Thyroid gland (tissue), 4 donors: ENCODE measurements around the gene C5orf47. TPM values are rescaled to one million over a fixed set of nuclear protein-coding genes. Genes with fewer than 3 reads are reported as not detected.

Experiments
- DNase-seq, 2 donors: peaks; one replicate each; pipeline ENCODE4 v3.0.0-alpha.2; 2019
- H3K27ac ChIP-seq, 3 donors: fragments of 200-600 bp; sonication (generic); 1 replicate in 2 of 3; 2 replicates in 1 of 3; pipeline ENCODE4 v1.5.1; 2016 to 2019; ENCODE audit warnings: mild to moderate bottlenecking in 1 of 3, moderate library complexity in 1 of 3
- H3K27me3 ChIP-seq: fragments of 200-600 bp; sonication (generic); one replicate; pipeline ENCODE4 v1.5.1; 2019
- H3K36me3 ChIP-seq, 2 donors: fragments of 200-600 bp; sonication (generic); one replicate each; pipeline ENCODE4 v1.5.1; 2016 to 2019
- H3K4me1 ChIP-seq, 2 donors: fragments of 200-600 bp; sonication (generic); one replicate each; pipeline ENCODE4 v1.5.1; 2017 to 2019
- H3K4me3 ChIP-seq, 3 donors: fragments of 200-600 bp; sonication (generic); replicated peaks in 1 of 3; 1 replicate in 2 of 3; 2 replicates in 1 of 3; pipeline ENCODE4 v1.5.1; 2016; ENCODE audit warnings: mild to moderate bottlenecking in 1 of 3
- H3K9me3 ChIP-seq: fragments of 200-600 bp; sonication (generic); one replicate; pipeline ENCODE4 v1.5.1; 2017
- POLR2A ChIP-seq, 2 donors: fragments of 450-650 bp; IDR thresholded peaks; one replicate each; pipeline ENCODE4 v1.6.1; 2017; ENCODE audit warnings: antibody characterized with exemption in 2 of 2, mild to moderate bottlenecking in 2 of 2, moderate library complexity in 1 of 2
- WGBS, 2 donors: methylation state at CpG; one replicate each; pipeline ENCODE4 v1.1.5; 2017; 5-methylcytosine and 5-hydroxymethylcytosine counted together
- intact Hi-C: fragments of 100-400 bp; cut with DNase I; formaldehyde crosslinking; loops from one replicate; pipeline ENCODE4 v1.15.1; 2023
- total RNA-seq, 4 donors: library from RNA; depleted of rRNA; stranded (reverse); fragments of >200 nt; gene quantifications; one replicate each; pipeline ENCODE4 v1.2.3, GENCODE V29; 2016
- TF ChIP-seq, protein P1 (sequence below), 6 experiments: fragments of 200-600 bp in 3 of 6; fragments of 450-650 bp in 3 of 6; sonication (generic) in 3 of 6; IDR thresholded peaks; one replicate each; pipeline ENCODE4 v1.5.1; 2016 to 2019; ENCODE audit warnings: antibody characterized with exemption in 6 of 6, mild to moderate bottlenecking in 2 of 6, inconsistent platforms in 1 of 6, moderate library complexity in 1 of 6

Gene C5orf47
- total RNA-seq, 4 donors from 2014 or later = 0.13 to 0.22 TPM; not detected in 2

DNA sequence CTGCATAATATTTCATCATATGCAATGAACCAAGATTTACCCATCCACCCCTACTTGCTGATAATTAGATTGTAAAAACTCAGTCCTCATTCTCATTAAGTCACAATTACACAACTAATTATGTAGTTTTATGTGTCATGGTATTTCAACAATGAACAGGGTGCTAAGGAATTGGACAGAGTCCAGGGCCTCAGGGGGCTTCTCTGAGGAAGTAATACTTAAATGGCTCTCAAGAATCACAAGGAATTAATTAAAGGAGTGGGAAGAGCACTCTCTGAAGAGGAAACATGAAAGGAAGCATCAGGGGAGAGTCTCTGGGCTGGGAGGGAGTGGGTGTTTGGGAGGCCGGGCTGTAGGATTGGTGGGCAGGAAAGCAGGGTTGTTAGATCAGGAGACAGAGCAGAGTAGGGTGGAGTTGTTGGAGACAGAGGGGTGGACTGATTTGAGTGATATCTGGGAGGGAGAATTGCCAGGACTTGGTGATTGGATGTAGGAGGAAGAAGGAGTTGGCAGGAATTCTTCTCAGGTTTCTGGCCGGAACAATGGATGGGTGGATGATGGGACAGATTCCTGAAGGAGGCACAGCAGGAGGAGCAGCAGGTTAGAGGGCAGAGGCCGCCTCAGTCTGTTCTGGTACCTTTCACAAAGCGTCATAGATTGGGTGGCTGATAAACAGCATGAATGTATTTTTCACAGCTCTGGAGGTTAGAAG, 33.6 kb downstream of the C5orf47 start:
- TF ChIP-seq POLR2A (IDR thresholded peaks at IDR 0.05) = no peak
- TF ChIP-seq, protein P1, sequence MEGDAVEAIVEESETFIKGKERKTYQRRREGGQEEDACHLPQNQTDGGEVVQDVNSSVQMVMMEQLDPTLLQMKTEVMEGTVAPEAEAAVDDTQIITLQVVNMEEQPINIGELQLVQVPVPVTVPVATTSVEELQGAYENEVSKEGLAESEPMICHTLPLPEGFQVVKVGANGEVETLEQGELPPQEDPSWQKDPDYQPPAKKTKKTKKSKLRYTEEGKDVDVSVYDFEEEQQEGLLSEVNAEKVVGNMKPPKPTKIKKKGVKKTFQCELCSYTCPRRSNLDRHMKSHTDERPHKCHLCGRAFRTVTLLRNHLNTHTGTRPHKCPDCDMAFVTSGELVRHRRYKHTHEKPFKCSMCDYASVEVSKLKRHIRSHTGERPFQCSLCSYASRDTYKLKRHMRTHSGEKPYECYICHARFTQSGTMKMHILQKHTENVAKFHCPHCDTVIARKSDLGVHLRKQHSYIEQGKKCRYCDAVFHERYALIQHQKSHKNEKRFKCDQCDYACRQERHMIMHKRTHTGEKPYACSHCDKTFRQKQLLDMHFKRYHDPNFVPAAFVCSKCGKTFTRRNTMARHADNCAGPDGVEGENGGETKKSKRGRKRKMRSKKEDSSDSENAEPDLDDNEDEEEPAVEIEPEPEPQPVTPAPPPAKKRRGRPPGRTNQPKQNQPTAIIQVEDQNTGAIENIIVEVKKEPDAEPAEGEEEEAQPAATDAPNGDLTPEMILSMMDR (IDR thresholded peaks at IDR 0.05) = no peak
- Histone ChIP-seq H3K4me1 (no peaks in the 10 kb centered on the region), H3K9me3 (no peaks in the 10 kb centered on the region), H3K27me3 (no peaks in the 10 kb centered on the region), H3K27ac (no peak overlapping the region), H3K36me3 (no peaks in the 10 kb centered on the region), H3K4me3 (no peak overlapping the region)
- DNase-seq = no peak
- intact Hi-C loops = no loop called here
- 61 to 72% methylated on average over 4 of the region's 4 CpGs for WGBS, 2 donors

DNA sequence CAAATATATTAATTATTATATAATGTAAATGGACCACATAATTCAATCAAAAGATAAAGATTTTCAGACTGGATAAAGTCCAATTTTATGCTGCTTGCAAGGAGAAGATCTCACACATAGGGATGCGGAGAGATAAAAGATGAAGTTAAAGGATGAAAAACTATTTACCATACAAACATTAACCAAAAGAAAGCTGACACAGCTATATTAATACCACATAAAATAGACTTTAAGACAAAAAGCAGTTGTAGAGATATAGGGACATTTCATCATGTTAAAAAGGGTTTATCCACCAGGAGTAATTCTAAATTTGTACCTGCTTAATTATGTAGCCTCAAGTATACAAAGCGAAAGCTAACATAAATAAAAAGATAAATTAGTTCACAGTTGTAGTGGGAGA, 41.3 kb downstream of the C5orf47 start:
- Histone ChIP-seq H3K4me1 (no peaks in the 10 kb centered on the region), H3K27me3 (no peaks in the 10 kb centered on the region), H3K36me3 (no peaks in the 10 kb centered on the region), H3K4me3 (no peak overlapping the region), H3K27ac (no peak overlapping the region), H3K9me3 (no peaks in the 10 kb centered on the region)
- intact Hi-C loops = no loop called here
- WGBS, 2 donors = 92 to 95% methylated on average over 2 of the region's 2 CpGs
- TF ChIP-seq, protein P1 (IDR thresholded peaks at IDR 0.05) = no peak
- TF ChIP-seq POLR2A (IDR thresholded peaks at IDR 0.05) = no peak
- DNase-seq = no peak

DNA sequence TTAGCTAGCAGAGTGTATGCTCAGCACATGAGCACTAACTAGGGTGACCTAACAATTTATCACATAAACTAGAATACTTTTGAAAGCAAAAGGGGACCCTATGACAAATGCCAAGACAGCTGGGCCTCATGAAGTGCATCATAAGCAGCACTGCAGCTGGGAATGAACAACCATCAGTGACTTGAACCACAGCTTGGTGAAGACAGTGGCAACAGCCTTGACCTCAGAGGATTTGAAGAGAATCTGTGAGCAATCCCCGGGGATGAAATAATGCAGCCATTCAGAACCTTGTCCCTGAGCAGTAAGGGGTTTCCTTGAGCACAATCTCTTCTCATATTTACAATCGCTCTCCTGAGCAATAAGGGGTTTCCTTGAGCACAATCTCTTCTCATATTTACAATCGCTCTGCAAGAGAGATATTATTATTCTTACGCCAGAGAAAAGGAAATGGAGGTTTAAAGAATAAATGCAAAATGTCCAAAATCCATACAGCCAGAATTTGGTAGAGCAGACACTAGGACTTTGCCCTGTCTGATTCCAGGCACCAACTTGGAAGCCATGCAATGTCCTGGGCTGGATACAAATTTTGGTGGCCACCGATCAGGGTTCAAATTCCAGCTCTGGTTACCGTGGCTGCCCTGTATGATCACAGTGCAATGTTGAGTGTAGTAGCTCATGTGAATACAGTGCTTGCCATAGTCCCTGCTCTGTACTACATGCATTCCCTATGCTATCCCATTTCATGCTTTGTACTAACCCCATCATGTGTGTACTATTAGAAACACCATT, 55.7 kb downstream of the C5orf47 start:
- Histone ChIP-seq H3K4me3 (no peak overlapping the region), H3K27ac (no peak overlapping the region), H3K9me3 (no peaks in the 10 kb centered on the region), H3K27me3 (no peaks in the 10 kb centered on the region), H3K36me3 (no peaks in the 10 kb centered on the region), H3K4me1 (no peaks in the 10 kb centered on the region)
- WGBS, 2 donors = 80 to 88% methylated on average over 6 of the region's 6 CpGs
- no peak for DNase-seq
- no peak for TF ChIP-seq POLR2A (IDR thresholded peaks at IDR 0.05)
- TF ChIP-seq, protein P1 (IDR thresholded peaks at IDR 0.05) = no peak
- intact Hi-C loops = loop anchor here (5.0 kb wide), 1 partner anchor 268 kb away; no protein-coding TSS in a partner anchor

DNA sequence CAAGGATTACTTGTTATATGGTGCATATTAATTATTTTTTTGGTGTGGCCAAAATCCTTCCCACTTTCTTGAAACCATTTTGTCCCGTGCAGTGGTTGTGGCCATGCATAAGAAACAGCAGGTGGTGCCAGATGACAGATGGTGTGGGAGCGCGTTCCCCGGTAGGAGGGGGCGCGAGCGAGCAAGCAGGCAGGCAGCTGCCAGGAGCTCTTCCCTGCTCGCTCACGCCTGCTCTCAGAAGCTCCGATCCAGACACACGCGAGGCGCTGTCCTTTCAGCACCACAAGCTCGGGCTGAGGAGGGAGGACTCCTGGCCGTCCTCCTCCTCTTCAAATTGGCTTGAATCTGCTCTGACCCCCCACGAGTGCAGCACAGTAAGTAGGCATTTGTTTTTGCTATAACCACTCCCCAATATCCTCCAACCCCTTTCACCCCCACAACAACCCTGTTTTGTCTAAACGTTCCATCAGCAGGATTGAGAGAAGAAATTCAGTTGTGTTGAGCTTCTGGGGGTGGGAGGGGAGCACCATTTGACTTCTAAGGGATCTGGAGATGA, 56.6 kb downstream of the C5orf47 start, which contains the start of gene NSG2:
NSG2 (plus strand) TSS at position 237 of the 556 bp plus-strand sequence. CDS start 1,050 bp downstream, outside the sequence.
- TF ChIP-seq, protein P1 (IDR thresholded peaks at IDR 0.05) = peak in 5 of 6 experiments; percentile 30 to 66 (median 59)
- TF ChIP-seq POLR2A (IDR thresholded peaks at IDR 0.05) = no peak
- Histone ChIP-seq H3K4me1 (no peaks in the 10 kb centered on the region), H3K9me3 (no peaks in the 10 kb centered on the region), H3K4me3 (no peak within 1 kb of the TSS), H3K27me3 (no peaks in the 10 kb centered on the region), H3K27ac (no peak within 1 kb of the TSS), H3K36me3 (no peaks in the 10 kb centered on the region)
- WGBS, 2 donors = 5% methylated on average over 17 of the region's 17 CpGs
- intact Hi-C loops = loop anchor here (5.0 kb wide), 1 partner anchor 267 kb away; no protein-coding TSS in a partner anchor
- DNase-seq = peak; percentile 87 to 91
